ENCODE measurements around the gene PRUNE2.

The PRUNE2 gene

GRCh38 chr9:76817489-76817888, 88.4 kb downstream of the PRUNE2 start:
- DNase-seq (ENCODE audit: extremely low read depth, low read depth) = peak; percentile 24
- no peak for TF ChIP-seq CTCF (IDR thresholded peaks at IDR 0.05; ENCODE audit: low read depth, low read length)

- no peak for TF ChIP-seq CTCF (IDR thresholded peaks at IDR 0.05; ENCODE audit: low read depth, low read length)
- no peak for DNase-seq (ENCODE audit: extremely low read depth, low read depth)
Measured at GRCh38 chr9:76812591-76812990, 93.3 kb downstream of the PRUNE2 start.

- DNase-seq (ENCODE audit: extremely low read depth, low read depth) = peak; percentile 37
- peak; percentile 88 for TF ChIP-seq CTCF (IDR thresholded peaks at IDR 0.05; ENCODE audit: low read depth, low read length)
Measured at GRCh38 chr9:76810377-76810957, 95.4 kb downstream of the PRUNE2 start.

- no peak for DNase-seq (ENCODE audit: extremely low read depth, low read depth)
- TF ChIP-seq CTCF (IDR thresholded peaks at IDR 0.05; ENCODE audit: low read depth, low read length) = no peak
Measured at GRCh38 chr9:76808636-76809035, 97.3 kb downstream of the PRUNE2 start.

DNA sequence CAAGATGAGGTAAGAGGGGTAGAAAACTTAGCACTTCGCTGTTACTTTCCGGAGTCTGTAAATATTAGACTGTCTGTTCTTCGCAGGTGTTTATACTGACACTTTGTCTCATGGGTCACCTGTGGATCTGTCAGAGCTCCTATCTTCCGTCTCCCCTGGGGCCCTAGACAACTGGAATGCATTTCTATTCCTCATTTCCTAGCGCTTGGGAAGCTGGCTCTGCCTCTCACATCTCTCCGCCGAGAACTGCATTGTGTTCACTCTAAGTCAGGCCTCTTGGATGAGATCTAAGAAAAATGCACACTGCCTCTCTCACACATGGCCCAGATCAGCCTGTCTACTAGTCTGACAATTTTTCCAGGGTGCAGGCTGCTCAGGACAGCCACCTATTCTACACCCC, 102.2 kb downstream of the PRUNE2 start:
- TF ChIP-seq CTCF (IDR thresholded peaks at IDR 0.05; ENCODE audit: low read depth, low read length) = no peak
- no peak for DNase-seq (ENCODE audit: extremely low read depth, low read depth)

DNA sequence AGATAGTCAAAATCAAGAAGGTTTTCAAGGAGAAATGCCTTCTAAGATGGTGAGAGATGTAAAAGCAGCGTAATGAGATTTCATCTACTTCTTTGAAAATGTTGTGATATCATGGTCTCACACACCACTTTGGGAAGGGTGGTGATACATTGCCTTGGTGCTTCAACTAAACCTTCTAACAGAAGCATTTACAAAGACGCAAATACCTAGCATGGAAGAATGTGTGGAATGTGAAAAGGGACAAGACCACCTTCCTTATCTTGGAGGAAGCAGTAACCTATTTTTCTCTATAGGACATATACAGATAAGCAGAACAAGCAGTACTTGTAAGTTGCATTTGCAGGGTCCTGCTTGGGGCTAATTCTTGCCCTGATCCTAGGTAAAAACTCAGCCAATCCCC, 102.8 kb downstream of the PRUNE2 start:
- no peak for TF ChIP-seq CTCF (IDR thresholded peaks at IDR 0.05; ENCODE audit: low read depth, low read length)

DNA sequence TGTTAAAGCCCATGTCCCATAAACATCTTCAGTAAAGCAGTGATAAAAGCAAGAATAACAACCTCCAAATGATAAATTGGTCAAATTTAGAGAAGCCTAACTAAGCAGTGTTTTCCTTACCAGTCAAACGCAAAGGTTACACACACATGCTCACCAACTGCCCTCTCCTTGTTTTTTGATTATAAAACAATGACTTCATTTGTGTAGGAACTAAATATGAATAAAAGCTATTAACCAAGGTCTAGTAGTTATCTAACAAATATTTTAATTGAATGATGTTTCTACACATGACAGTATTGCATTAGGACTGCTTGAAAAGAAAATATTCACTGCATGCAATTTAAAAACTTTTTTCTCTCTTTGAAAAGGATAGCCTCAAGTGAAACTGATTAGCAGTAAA, 105.0 kb downstream of the PRUNE2 start:
- TF ChIP-seq CTCF (IDR thresholded peaks at IDR 0.05; ENCODE audit: low read depth, low read length) = no peak
- no peak for DNase-seq (ENCODE audit: extremely low read depth, low read depth)

More for the DNA sequence above, 102.8 kb downstream of the PRUNE2 start:
- DNase-seq (ENCODE audit: extremely low read depth, low read depth) = no peak

Data from AG09319 (cell line).